ENCODE data around the gene GPR101. TPM values are rescaled to one million over a fixed set of nuclear protein-coding genes. Genes with fewer than 3 reads are reported as not detected.

GPR101 gene
- total and polyA plus RNA-seq, 11 donors = not detected

GRCh38 chrX:137067147-137067546 lies 33.4 kb upstream of the GPR101 start:
- Histone ChIP-seq H3K36me3 (no peaks in the 10 kb centered on the region), H3K27me3 (peaks cover 0 to 12% (median 0%) of the 10 kb centered on the region in 9 donors), H3K9me3 (no peaks in the 10 kb centered on the region), H3K4me1 (no peaks in the 10 kb centered on the region), H3K27ac (no peak overlapping the region), H3K4me3 (no peak overlapping the region)
- intact Hi-C loops (cut with DNase I) = no loop called here
- TF ChIP-seq CTCF (IDR thresholded peaks at IDR 0.05) = no peak
- TF ChIP-seq POLR2A (IDR thresholded peaks at IDR 0.05) = no peak
- ATAC-seq = no peak
- 63 to 78% (median 66%) methylated on average over 2 of the region's 2 CpGs for WGBS, 4 donors
- DNase-seq = no peak

GRCh38 chrX:137062915-137063617 lies 29.3 kb upstream of the GPR101 start:
- DNase-seq (no peak), ATAC-seq (no peak)
- TF ChIP-seq POLR2A (IDR thresholded peaks at IDR 0.05) = no peak
- TF ChIP-seq CTCF (IDR thresholded peaks at IDR 0.05) = no peak
- 61 to 78% (median 69%) methylated on average over 4 of the region's 4 CpGs for WGBS, 4 donors
- H3K4me3 ChIP-seq = no peak overlapping the region
- H3K4me1 ChIP-seq = no peaks in the 10 kb centered on the region
- intact Hi-C loops (cut with DNase I) = no loop called here
- no peak overlapping the region for H3K27ac ChIP-seq
- H3K9me3 ChIP-seq = no peaks in the 10 kb centered on the region
- H3K27me3 ChIP-seq = peaks cover 0 to 16% (median 0%) of the 10 kb centered on the region in 9 donors
- no peaks in the 10 kb centered on the region for H3K36me3 ChIP-seq

- H3K4me3 ChIP-seq = no peak overlapping the region
- H3K27me3 ChIP-seq = peaks cover 0 to 30% (median 0%) of the 10 kb centered on the region in 9 donors
- TF ChIP-seq POLR2A (IDR thresholded peaks at IDR 0.05) = no peak
- no peak for TF ChIP-seq CTCF (IDR thresholded peaks at IDR 0.05)
- H3K9me3 ChIP-seq = no peaks in the 10 kb centered on the region
- WGBS, 4 donors = 8 to 24% (median 18%) methylated on average over 2 of the region's 2 CpGs
- DNase-seq = no peak
- H3K27ac ChIP-seq = no peak overlapping the region
- H3K36me3 ChIP-seq = no peaks in the 10 kb centered on the region
- H3K4me1 ChIP-seq = no peaks in the 10 kb centered on the region
- intact Hi-C loops (cut with DNase I) = loop anchor here in 2 of 10 donors (10.0 kb wide), 1 partner anchor 104 kb away; no protein-coding TSS in a partner anchor
- ATAC-seq = no peak
Measured at GRCh38 chrX:137058339-137059127, 24.7 kb upstream of the GPR101 start.

- intact Hi-C loops (cut with DNase I) = loop anchor here in 7 of 10 donors (2.0 to 10.0 kb wide), 3 partner anchors 95 to 98 kb away; no protein-coding TSS in a partner anchor
- Histone ChIP-seq H3K9me3 (no peaks in the 10 kb centered on the region), H3K36me3 (no peaks in the 10 kb centered on the region), H3K4me3 (peak overlapping the region in 11 of 12 donors; percentile 14 to 52 (median 45)), H3K4me1 (peaks cover 0 to 18% (median 2%) of the 10 kb centered on the region in 12 donors), H3K27ac (no peak overlapping the region), H3K27me3 (peaks cover 0 to 45% (median 0%) of the 10 kb centered on the region in 9 donors)
- DNase-seq (no peak), ATAC-seq (no peak)
- TF ChIP-seq CTCF (IDR thresholded peaks at IDR 0.05) (no peak), POLR2A (IDR thresholded peaks at IDR 0.05) (no peak)
- 3 to 44% (median 20%) methylated on average over 37 of the region's 37 CpGs for WGBS, 4 donors
Measured at GRCh38 chrX:137052643-137053235, 18.9 kb upstream of the GPR101 start.
